ENCODE data around the gene SYNPO2.

SYNPO2 gene

DNA sequence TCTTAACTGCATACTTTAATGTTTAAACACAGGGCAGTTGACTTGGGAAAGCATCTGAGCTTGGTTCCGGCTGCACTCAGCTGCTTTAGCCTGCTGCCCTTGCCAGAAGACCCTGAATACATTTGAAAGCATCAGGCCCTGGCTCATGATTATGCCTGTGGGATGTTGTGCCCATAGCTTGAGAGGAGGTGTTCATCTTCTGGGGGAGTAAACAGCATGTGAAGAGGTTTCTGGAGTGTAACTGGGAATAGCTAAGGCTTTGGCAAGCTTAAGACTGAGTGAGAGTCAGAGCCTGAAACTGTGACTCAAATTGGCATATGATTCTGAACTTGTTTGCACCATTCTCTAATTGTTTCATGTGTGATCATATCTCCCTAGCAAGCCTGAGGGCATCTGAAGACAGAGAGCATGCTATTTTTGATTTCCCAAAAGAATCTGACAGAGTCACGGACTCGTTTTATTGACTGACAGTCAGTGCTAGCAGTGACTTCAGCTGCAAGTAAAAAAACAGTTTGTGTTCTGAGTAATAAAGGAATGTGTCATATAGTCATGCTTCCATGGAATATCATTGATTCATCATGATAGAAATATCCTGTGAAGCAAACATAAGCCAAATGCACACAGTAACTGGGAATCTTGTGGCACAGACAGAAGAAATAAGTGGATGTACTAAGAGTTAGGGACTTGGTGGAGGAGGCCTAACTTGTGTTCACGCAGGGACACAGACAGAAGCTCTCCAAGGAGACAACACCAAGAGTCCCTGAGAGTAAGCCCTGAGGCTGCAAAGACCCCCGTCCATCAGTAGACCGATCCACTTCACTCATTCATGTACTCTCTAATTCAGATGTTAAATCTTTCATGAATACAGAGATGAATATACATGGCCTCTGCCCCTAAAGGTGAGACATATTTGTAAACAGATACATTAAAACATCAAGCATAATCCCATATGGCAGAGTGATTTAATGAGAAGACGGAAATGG, 100.7 kb downstream of the SYNPO2 start:
- H3K4me3 ChIP-seq (ENCODE audit: low read depth, low read length), result no peak overlapping the region
- H3K27me3 ChIP-seq (replicated peaks), result no peaks in the 10 kb centered on the region
- H3K27ac ChIP-seq, result peak overlapping the region; percentile 54
- H3K36me3 ChIP-seq (replicated peaks), result no peaks in the 10 kb centered on the region
- DNase-seq, result peak; percentile 64
- TF ChIP-seq, protein P1, sequence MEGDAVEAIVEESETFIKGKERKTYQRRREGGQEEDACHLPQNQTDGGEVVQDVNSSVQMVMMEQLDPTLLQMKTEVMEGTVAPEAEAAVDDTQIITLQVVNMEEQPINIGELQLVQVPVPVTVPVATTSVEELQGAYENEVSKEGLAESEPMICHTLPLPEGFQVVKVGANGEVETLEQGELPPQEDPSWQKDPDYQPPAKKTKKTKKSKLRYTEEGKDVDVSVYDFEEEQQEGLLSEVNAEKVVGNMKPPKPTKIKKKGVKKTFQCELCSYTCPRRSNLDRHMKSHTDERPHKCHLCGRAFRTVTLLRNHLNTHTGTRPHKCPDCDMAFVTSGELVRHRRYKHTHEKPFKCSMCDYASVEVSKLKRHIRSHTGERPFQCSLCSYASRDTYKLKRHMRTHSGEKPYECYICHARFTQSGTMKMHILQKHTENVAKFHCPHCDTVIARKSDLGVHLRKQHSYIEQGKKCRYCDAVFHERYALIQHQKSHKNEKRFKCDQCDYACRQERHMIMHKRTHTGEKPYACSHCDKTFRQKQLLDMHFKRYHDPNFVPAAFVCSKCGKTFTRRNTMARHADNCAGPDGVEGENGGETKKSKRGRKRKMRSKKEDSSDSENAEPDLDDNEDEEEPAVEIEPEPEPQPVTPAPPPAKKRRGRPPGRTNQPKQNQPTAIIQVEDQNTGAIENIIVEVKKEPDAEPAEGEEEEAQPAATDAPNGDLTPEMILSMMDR (IDR thresholded peaks at IDR 0.05; ENCODE audit: low read depth, low read length, missing control alignments), result no peak
- in situ Hi-C loops (cut with HindIII; ENCODE audit: low pct_ligation_motif_present, low sequenced_read_pairs), result no loop called here

DNA sequence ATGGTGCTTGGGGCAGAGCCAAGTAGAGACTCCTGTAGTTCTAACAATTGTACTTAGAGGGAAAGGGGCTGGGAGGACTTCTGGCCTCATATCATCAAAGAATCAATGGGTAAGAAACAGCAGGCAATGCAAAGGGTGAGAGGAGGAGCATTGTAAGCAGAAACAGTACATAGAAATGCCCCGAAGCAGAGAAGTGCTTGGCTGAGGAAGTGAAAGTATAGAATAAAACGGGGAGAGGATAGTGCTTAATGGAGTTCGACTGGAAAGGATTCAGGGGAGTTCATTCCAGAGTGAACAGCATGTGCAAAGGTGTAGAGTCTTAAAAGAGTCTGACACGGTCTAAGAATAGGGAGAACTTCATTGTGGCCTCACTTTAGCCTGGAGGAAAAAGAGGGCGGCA, 103.0 kb downstream of the SYNPO2 start:
- H3K4me3 ChIP-seq (ENCODE audit: low read depth, low read length), result no peak overlapping the region
- DNase-seq, result no peak
- TF ChIP-seq, protein P1 (IDR thresholded peaks at IDR 0.05; ENCODE audit: low read depth, low read length, missing control alignments), result no peak
- H3K36me3 ChIP-seq (replicated peaks), result no peaks in the 10 kb centered on the region
- H3K27me3 ChIP-seq (replicated peaks), result no peaks in the 10 kb centered on the region
- in situ Hi-C loops (cut with HindIII; ENCODE audit: low pct_ligation_motif_present, low sequenced_read_pairs), result no loop called here
- H3K27ac ChIP-seq, result no peak overlapping the region

DNA sequence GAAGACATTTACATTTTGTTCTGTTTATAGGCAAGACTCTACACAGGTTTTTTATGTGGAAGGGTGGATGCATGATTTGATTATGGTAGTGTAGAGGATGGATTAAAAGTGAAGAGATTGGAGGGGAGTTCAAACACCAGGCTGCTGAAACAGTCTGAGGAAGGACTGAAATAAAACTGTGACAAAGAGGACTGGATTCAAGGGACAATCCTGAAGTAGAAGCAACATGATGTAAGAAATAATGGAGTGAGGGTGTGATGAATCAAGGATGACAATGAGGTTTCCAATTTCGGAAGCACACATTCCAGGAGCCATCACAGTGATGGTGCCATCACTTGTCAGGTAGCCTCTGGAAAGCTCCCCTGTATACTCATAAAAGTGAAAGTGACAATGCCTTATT, 103.5 kb downstream of the SYNPO2 start:
- Histone ChIP-seq H3K27me3 (replicated peaks) (no peaks in the 10 kb centered on the region), H3K36me3 (replicated peaks) (no peaks in the 10 kb centered on the region), H3K27ac (no peak overlapping the region), H3K4me3 (ENCODE audit: low read depth, low read length) (no peak overlapping the region)
- in situ Hi-C loops (cut with HindIII; ENCODE audit: low pct_ligation_motif_present, low sequenced_read_pairs), result no loop called here
- no peak for DNase-seq
- TF ChIP-seq, protein P1 (IDR thresholded peaks at IDR 0.05; ENCODE audit: low read depth, low read length, missing control alignments), result no peak

DNA sequence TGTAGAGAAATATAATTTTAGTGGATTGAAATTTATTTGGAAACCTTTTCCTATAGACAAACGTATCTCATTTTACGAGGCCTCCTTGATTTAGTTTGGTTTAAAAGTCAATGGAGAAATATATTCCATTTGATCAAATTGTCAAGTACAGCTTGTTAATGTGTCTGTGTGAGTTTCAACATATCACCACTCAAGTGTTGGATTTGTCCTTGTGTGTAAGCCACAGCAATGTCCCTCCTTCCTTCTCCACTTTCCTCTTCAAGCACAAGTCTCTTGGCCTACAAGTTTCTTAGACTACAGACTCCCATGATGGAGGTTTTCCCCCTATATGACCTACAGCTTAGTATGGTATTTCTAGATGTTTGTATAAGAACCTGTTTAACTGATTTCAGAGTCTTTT, 104.7 kb downstream of the SYNPO2 start:
- no peak overlapping the region for H3K27ac ChIP-seq
- no peaks in the 10 kb centered on the region for H3K36me3 ChIP-seq (replicated peaks)
- no peak overlapping the region for H3K4me3 ChIP-seq (ENCODE audit: low read depth, low read length)
- H3K27me3 ChIP-seq (replicated peaks), result no peaks in the 10 kb centered on the region
- in situ Hi-C loops (cut with HindIII; ENCODE audit: low pct_ligation_motif_present, low sequenced_read_pairs), result no loop called here
- no peak for DNase-seq
- TF ChIP-seq, protein P1 (IDR thresholded peaks at IDR 0.05; ENCODE audit: low read depth, low read length, missing control alignments), result no peak

DNA sequence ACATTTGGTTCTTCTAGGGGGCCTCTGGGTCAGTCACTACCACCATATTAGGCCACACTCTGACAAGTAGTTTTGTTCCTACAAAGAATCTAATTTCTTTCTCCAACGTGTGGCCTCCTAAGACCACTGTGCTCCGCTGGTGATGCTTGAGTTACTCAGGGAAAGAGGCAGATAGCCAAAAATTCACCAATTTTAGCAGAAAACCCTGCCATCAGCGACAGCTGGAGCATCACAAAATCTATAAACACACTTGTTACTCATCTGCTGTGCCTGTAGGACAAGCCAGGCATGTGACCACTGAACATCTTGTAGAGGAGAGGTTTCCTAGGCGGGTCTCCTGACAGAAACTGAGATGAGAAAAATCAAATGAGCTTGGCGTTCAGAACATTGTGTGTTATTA, 105.4 kb downstream of the SYNPO2 start:
- in situ Hi-C loops (cut with HindIII; ENCODE audit: low pct_ligation_motif_present, low sequenced_read_pairs), result no loop called here
- no peaks in the 10 kb centered on the region for H3K27me3 ChIP-seq (replicated peaks)
- no peak overlapping the region for H3K27ac ChIP-seq
- no peaks in the 10 kb centered on the region for H3K36me3 ChIP-seq (replicated peaks)
- no peak overlapping the region for H3K4me3 ChIP-seq (ENCODE audit: low read depth, low read length)
- TF ChIP-seq, protein P1 (IDR thresholded peaks at IDR 0.05; ENCODE audit: low read depth, low read length, missing control alignments), result no peak
- DNase-seq, result no peak
